GM19455 (cell line): ENCODE measurements around the gene SLC50A1.

Experiments used
- ATAC-seq: cut with Tn5 transposase; IDR thresholded peaks from one replicate; pipeline ENCODE4 v1.9.1; 2021; ENCODE audit not compliant: unreplicated experiment

SLC50A1 gene

GRCh38 chr1:155169541-155169940 lies 33.9 kb downstream of the SLC50A1 start:
- ATAC-seq: no peak

GRCh38 chr1:155170101-155170785 lies 34.6 kb downstream of the SLC50A1 start:
- no peak for ATAC-seq

GRCh38 chr1:155170806-155171205 lies 35.2 kb downstream of the SLC50A1 start:
- no peak for ATAC-seq

- peak; percentile 10 for ATAC-seq
Measured at GRCh38 chr1:155171836-155172731, 36.4 kb downstream of the SLC50A1 start.

GRCh38 chr1:155172732-155173477 lies 37.3 kb downstream of the SLC50A1 start, which contains the start of gene KRTCAP2:
Gene KRTCAP2 (minus strand): TSS chr1:155173304. CDS start chr1:155173224, 80 bp downstream.
- peak; percentile 63 for ATAC-seq

- ATAC-seq: no peak
Measured at GRCh38 chr1:155173478-155174323, 38.0 kb downstream of the SLC50A1 start, which contains the start of gene TRIM46. Gene TRIM46 (plus strand): TSS chr1:155173849. CDS start chr1:155173967, 118 bp downstream.

GRCh38 chr1:155174324-155175280 lies 39.0 kb downstream of the SLC50A1 start:
- ATAC-seq: no peak

GRCh38 chr1:155175281-155175926 lies 39.8 kb downstream of the SLC50A1 start:
- no peak for ATAC-seq

- ATAC-seq: no peak
Measured at GRCh38 chr1:155175927-155176371, 40.3 kb downstream of the SLC50A1 start.

GRCh38 chr1:155176544-155177071 lies 41.0 kb downstream of the SLC50A1 start:
- ATAC-seq: no peak

- ATAC-seq: no peak
Measured at GRCh38 chr1:155177192-155177917, 41.7 kb downstream of the SLC50A1 start.

GRCh38 chr1:155177918-155178281 lies 42.2 kb downstream of the SLC50A1 start:
- ATAC-seq: no peak

- ATAC-seq: no peak
Measured at GRCh38 chr1:155178441-155179111, 42.9 kb downstream of the SLC50A1 start.

GRCh38 chr1:155179112-155180031 lies 43.7 kb downstream of the SLC50A1 start:
- ATAC-seq: no peak

GRCh38 chr1:155181371-155182051 lies 45.9 kb downstream of the SLC50A1 start:
- no peak for ATAC-seq
